DMS53 (cell line): ENCODE data around the gene CFAP251.
"Not testable (repeated sequence)": the region's sequence is repeated elsewhere in the genome, so short reads cannot be mapped to it uniquely, and the experiment has no call there.

Experiments used
- DNase-seq: peaks from one replicate; lab custom pipeline; 2025; lab: John Stamatoyannopoulos, UW

CFAP251 gene

DNA sequence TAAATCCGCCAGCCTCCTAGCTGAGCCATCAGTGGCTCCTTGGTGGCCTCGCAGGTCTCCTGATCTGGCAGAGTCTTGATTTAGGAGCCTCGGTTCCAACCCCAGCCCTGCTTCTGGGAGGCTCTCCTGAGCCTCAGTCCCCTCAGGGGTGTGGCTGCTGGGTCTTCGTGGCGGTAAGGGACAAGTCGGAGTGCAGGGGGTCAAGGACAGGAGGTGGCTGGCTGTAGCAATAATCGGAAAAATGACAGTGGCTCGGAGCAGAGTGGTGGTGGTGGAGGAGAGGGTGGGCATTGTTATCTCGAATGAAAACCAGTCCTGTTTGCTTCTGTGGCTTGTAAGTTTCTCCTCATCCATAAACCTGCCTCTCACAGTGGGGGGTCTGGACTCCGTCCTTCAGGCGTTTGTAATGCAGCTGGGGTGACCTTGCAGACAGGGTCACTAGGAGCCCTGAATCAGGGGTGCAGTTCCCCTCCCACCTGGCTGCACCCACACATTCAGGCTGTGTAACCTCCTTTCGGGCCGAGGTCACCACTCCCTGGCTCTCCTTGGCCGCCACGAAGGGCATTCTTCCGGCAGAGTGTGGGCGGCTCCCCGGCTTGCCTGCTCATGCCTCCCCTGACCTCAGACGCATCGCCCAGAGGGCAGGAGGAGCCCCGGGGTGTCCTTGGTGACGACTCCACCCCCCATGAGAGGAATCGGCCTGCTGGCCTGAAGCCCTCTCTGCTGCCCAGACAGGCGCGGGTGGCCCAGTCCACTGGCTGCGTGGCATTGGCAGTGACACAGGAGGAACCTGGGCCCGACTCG is 111.4 kb downstream of the CFAP251 start:
- DNase-seq, result no peak

DNA sequence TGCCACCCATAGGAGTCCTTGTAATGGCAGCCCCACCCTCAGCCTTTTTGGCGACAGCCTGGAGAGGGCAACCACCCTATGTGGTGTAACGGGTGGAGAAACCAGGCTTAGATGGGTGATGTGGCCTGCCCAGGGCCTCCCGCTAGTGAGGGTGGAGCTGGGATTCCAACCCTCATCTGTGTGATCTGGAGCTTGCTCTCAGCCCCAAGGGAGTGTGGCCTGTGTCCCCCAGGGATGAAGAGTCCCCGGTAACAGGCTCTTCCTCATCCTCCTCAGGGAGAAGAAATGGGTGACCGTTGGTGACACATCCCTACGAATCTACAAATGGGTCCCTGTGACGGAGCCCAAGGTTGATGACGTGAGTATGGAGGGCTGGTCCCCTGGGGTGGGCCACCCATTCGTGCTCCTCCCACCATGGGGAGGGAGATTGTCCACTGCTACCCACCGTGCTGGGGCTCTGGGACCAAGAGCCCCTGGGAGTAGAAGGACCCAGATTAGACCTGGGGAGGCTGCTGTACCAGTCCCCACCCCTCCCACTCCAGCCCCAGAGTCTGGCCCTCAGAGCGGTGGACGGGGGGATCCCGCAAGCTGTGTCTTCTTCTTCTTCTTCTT is 112.1 kb downstream of the CFAP251 start:
- DNase-seq, result no peak

DNA sequence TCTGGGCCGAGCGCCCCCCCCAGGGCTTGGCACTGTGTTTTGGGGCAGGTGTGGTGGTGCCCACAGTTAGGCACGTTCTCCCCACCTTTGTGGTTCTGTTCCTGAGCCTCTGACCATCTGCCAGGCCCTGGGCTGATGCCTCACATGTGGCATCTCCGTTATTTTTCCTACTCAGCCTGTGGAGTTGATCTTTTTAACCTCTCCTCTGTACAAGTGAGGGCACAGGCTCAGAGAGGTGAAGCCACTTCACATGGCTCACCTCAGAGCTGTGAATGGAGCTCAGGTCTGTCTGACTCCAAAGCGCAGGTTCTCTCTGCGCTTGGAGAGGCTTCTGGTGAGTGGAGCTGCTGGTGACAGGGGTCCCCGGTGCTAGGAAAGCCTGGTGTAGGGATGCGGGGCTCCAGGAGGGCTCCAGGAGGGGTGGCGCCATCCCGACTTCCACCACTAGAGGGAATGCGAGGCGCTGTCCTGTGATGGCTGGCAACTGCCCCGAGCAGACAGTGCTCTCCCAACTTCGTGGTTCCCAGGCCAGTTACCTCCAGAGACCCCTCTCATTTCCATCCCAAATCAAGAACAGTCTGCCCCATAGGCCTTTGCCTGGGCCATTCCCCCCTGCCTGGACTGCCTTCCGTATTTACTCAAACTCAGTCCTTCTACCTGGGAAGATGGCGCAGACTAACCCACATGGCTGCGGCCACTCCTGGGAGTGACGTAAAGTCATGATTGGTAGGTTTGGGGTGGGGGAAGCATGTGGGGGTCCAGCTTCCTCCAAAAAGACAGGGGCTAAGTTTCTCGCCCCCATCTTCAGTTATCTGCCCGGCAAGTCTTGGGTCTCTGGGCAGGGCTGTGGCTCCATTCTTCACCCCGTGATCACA is 113.2 kb downstream of the CFAP251 start:
- DNase-seq, result peak; percentile 48

DNA sequence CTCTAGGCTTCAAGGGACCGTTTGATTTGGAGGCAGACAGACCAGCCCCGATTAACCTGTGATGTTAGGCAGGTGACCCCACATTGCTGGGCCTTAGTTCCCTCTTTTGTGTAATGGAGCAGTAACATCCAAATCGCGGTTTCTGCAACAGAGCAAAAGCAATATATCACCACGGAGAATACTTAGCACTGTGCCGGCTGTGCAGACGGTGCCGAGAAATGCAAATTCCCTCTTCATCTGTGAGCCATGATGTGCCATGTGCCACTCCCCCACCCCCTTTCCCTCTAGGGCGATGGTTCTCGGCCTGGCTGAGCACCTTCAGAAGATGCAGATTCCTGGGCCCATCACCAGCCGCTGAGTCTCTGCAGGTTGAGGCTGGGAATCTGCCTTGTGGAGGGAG is 114.2 kb downstream of the CFAP251 start:
- no peak for DNase-seq

DNA sequence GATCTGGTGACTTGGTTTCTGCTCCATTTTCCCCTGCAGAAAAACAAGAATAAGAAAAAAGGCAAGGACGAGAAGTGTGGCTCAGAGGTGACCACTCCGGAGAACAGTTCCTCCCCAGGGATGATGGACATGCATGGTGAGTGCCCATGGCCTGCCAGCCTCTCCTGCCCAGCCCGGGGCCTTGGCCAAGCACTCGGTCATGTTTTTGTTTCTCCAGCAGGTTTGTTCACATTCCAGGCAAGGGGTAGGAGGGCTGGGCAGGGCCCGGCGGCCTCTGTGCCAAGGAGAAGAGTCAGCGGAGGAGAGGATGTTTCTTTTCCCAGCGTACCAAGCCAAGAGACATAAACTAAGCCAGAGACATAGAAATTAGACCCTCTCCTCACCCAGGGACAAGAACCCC is 116.9 kb downstream of the CFAP251 start:
- DNase-seq, result no peak

DNA sequence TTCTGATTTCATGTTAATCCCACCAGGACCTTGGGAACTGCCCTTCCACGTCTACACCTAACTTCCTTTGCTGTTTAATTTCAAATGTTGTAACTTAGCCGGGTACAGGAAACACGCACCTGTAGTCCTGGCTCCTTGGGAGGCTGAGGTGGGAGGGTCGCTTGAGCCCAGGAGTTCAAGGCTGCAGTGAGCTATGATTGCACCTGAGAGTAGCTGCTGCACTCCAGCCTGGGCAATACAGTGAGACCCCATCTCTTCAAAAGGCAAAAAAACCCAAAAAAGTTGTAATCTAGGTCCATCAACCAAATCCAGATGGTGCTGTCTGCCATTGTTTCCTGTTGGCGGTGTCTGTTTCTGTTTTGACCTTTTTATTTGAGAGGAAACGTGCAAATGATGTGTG is 117.8 kb downstream of the CFAP251 start:
- no peak for DNase-seq

DNA sequence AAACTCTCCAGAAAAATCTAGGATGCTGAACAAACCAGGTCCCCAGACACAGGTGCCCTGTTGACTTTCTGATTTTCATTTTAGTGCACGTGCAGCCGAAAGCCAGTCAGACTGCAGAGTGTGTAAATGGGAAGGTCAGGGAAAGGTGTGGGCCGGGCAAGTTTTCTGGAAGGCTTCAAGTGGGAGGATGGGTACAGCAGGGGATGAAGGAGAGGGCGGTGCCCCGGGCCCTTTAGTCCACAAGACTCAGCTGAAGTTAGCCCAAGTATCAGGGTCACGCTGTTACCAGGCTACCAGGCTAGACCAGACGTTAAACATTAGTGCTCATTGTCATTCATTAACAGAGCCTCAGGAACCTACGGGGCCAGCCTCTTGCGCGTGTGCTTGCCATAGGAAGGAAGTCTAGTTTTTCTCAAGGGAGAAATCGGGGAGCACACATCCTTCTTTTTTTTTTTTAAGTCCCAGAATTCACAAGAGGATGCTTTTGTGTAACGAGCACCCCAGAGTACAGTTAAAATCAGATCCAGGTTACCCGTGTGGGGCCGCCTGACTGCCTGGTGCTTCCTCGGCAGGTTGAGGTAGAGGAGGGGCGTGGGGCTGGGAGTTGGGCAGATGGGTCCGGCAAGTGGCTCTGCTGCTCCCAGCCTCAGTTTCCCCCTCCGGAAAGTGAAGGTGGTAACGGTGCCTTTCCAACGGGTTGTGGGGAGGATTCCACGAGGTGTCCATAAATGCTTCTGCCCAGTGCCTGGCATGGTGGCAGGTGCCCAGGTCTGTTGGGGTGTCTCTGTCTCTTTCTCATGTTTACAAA is 122.4 kb downstream of the CFAP251 start:
- DNase-seq, result no peak

DNA sequence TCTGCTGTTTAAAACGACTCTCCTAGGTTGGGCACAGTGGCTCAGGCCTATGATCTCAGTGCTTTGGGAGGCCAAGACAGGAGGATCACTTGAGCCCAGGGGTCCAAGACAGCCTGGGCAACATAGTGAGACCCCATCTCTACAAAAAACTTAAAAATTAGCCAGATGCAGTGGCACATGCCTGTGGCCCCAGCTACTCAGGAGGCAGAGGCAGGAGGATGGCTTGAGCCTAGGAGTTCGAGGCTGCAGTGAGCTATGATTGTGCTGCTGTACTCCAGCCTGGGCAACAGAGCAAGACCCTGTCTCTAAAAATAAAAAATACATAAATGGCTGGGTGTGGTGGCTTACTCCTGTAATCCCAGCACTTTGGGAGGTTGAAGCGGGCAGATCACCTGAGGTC is 123.1 kb downstream of the CFAP251 start:
- DNase-seq, result not testable (repeated sequence)

DNA sequence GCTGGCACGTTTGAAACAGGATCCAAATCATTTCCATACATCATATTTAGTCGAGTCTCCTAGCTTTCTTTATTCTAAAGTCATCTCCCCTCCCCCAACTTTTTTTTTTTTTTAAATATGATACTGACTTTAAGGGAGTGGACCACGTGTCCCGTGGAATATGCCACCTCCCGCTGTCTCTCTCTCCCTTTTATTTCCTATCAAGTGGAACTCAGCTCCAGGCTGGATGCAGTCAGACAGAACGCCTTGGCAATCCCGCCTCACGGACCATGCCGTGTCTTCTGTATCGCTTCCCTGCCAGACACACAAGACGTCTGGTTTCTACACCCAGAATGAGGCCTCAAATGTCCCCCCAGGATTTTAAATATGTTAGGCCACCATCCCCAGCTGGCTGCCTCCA is 124.5 kb downstream of the CFAP251 start:
- DNase-seq, result no peak

DNA sequence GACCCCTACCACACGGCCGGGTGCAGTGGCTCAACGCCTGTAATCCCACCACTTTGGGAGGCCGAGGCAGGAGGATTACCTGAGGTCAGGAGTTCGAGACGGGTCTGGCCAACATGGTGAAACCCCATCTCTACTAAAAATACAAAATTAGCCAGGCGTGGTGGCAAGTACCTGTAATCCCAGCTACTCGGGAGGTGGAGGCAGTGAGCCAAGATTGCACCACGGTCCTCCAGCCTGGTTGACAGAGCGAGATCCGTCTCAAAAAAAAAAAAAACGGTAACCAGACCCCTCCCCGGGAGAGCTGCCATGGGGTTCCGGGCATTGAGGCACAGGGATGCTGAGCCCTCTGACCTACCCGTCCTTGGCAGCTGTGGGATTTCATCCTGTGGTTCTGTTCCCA is 125.1 kb downstream of the CFAP251 start:
- DNase-seq, result no peak

DNA sequence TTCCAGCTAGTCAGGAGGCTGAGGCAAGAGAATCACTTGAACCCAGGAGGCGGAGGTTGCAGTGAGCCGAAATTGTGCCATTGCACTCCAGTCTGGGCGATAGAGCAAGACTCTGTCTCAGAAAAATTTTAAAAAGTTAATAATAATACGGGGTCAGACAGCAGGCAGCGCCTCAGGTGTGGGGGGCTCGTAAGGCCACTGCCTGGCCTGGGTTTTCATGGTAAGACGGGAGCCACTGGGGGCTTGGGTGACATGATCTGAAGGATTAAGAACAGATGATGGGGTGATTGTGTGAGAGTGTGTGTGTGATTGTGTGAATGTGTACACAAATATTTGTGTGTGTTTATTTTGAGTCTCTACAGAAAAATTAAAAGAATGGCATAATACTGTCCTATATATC is 126.9 kb downstream of the CFAP251 start:
- no peak for DNase-seq

DNA sequence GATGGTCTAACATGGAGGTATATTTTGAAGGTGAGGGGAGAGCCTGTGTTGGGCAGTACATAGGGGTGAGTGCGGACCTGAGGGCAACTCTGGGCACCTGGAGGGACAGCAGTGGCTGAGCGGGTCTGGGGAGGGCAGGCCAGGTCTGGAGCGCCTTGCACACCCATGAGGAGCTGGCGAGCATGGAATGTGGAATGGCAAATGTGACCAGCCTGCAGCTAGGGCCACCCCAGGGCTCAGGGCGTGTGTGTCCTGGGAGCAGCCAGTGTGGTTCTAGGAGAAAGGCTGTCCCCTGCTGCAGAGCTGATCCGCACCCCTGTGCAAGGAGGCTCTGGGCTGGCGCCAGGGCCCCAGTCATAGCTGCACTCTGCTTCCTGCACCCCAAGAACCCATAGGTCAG is 127.8 kb downstream of the CFAP251 start:
- no peak for DNase-seq

DNA sequence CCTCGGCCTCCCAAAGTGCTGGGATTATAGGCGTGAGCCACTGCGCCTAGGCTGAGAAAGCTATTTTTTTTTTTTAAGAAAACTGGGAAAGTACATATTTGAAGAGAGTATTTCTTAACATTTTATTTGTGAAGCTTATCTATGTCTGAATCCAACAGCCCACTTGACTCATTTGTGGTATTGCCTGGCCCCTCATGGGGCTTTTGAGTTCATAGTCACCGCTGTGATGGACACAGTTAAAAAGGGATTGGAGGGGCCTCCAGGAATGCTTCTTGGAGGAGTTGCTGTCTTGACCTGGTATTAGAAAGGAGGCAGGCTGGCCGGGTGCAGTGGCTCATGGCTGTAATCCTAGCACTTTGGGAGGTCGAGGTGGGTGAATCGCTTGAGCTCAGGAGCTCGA is 129.8 kb downstream of the CFAP251 start:
- no peak for DNase-seq

DNA sequence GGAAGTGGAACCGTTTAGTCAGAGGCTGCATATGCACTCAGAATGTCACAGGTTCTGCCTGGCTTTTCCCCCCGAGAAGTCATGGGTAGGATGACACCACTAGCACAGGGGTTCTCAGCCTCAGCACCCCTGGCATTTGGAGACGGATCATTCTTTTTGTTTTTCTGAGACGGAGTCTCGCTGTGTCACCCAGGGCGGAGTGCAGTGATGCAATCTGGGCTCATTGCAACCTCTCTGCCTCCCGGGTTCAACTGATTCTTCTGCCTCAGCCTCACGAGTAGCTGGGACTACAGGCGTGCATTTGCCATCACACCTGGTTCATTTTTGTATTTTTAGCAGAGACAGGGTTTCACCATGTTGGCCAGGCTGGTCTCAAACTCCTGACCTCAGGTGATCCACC is 131.4 kb downstream of the CFAP251 start:
- DNase-seq, result no peak

DNA sequence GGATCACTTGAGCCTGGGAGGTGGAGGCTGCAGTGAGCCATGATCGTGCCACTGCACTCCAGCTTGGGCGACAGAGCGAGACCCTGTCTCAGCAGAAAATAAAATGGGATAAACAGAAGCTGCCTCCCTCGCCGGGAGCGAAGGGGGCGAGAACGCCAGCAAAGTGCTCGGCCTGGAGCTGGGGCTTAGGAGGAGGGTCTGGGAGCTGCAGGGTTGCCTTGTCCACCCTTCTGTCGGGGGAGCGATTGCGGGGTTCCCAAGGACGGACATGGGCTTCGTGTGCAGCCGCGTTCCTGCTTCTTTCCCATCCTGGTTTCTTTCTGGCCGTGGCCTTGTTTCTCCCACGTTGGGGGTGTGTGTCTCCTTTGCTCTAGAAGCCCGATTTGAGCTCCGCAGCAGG is 132.3 kb downstream of the CFAP251 start:
- DNase-seq, result no peak

DNA sequence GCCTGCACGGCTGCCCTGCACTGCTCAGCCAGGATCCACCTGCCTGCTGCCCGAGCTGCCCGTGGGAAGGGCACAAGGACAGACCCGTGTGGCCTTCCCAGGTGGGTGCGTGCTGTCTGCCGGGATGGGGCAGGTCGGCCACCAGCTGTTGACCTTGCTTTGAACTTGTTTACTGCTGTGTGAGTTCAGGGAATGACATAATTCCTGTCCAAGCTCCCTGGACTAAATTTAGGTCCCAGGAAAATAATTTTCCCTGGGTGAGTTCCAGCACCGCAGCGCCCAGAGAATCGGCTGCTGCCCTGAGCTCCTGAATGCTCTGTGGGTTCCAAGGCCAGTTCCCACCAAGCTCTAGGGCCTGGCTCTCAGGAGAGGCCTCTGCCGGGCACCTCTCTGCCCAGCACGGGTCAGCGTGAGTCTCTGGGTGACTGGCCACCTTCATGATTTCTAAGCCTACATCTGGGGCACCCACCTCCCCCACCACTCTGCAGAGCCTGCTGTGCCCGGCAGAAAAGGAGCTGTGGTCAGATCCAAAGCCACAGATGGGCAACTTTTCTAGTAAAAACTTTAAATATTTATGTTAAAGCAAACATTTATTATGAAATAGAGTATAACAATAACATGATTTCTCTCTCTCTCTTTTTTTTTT is 133.0 kb downstream of the CFAP251 start:
- DNase-seq, result peak; percentile 16

DNA sequence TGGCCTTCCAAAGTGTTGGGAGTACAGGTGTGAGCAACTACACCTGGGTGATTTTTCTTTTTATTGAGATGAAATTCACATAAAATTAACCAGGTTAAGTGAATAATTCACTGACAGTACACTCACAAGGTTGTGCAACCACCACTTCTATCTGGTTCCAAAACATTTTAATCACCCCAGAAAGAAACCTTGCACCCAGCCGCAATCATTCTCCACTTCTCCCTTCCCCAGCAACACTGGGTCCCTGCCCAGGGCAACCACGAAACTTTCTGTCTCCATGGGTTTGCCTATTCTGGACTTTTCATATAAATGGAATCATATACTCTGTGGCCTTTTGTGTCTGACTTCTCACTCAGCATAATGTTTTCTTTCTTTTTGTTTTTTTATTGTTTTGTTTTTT is 133.9 kb downstream of the CFAP251 start:
- no peak for DNase-seq
